ENCODE results near the gene PARVB. TPM values are rescaled to one million over a fixed set of nuclear protein-coding genes. Genes with fewer than 3 reads are reported as not detected.

Gene PARVB
- polyA plus RNA-seq, 1 experiment, result 65.8 TPM

DNA sequence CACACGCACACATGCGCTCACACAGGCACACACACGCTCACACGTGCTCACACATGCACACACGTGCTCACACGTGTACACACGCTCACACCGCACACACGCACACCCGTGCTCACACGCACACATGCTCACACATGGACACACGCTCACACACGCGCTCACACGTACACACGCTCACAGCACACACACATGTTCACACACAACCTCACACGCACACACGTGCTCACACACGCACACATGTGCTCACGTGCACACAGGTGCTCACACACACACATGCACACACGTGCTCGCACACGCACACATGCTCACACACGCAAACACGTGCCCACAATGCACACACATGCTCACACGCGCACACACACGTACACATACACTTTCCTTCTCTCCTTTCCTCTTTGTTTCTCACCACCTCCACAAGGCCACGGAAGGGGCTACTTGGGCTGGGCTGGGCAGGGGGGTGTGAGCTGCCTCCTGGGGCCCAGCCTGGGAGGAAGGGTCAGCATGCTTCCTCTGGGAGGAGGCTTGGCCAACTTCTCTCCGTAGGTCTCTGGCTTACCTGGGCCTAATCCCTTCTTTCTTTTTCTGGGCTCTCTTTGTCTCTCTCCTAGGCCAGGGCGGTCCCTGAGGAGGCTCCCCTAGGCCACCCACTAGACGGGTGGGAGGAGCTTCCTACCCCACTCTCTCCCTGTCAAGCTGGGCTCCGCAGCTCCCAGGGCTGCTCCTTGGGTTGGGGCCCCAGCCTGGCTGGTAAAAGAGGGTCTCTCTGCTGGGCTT, 122.2 kb downstream of the PARVB start:
- TF ChIP-seq CTCF (IDR thresholded peaks at IDR 0.05; ENCODE audit: insufficient read depth, low read depth, low read length), result no peak
- no peak for DNase-seq (ENCODE audit: low read depth)
- ChIA-PET POLR2A (no interaction called here), CTCF (no interaction called here)
- no peak overlapping the region for H3K4me3 ChIP-seq (ENCODE audit: low read depth, low read length)
- H3K36me3 ChIP-seq (ENCODE audit: control insufficient read depth, insufficient read depth, low read length), result no peaks in the 10 kb centered on the region
- no peaks in the 10 kb centered on the region for H3K27me3 ChIP-seq (ENCODE audit: control insufficient read depth, insufficient read depth, low read length)

DNA sequence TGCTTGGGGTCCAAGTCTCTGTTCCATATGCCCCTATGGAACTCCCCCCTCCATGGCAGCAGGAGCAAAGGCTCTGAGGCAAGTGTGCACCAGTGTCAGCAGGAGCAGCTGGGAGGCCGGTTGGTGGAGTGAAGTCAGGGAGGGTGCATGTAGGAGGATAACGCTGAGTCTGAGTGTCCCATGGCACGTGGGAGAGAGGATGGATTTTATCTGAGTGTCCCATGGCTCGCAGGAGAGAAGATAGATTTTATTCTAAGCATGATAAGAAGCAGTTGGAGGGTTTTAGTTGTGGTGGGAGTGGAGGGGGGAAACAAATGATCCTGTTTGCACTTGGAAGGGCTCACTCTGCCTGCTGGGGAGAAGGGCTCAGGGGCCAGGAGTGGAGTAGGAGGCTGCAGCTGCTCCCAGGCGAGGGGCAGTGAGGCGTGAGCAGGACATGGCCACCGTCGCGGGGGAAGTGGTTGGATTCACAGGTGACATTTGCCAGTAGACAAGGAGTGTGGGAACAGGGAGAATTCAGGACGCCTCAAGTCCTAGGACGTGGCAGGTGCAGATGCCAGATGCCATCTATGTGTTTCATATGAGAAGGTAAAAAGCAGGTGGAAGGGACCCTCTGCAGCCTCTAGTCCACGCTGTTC, 123.0 kb downstream of the PARVB start:
- DNase-seq (ENCODE audit: low read depth), result no peak
- Histone ChIP-seq H3K36me3 (ENCODE audit: control insufficient read depth, insufficient read depth, low read length) (no peaks in the 10 kb centered on the region), H3K27me3 (ENCODE audit: control insufficient read depth, insufficient read depth, low read length) (no peaks in the 10 kb centered on the region), H3K4me3 (ENCODE audit: low read depth, low read length) (no peak overlapping the region)
- no peak for TF ChIP-seq CTCF (IDR thresholded peaks at IDR 0.05; ENCODE audit: insufficient read depth, low read depth, low read length)
- POLR2A ChIA-PET, result no interaction called here
- CTCF ChIA-PET, result interaction anchor here (0.6 kb wide), 1 partner anchor 538 kb away, joined by 3 read pairs; no protein-coding TSS in a partner anchor

DNA sequence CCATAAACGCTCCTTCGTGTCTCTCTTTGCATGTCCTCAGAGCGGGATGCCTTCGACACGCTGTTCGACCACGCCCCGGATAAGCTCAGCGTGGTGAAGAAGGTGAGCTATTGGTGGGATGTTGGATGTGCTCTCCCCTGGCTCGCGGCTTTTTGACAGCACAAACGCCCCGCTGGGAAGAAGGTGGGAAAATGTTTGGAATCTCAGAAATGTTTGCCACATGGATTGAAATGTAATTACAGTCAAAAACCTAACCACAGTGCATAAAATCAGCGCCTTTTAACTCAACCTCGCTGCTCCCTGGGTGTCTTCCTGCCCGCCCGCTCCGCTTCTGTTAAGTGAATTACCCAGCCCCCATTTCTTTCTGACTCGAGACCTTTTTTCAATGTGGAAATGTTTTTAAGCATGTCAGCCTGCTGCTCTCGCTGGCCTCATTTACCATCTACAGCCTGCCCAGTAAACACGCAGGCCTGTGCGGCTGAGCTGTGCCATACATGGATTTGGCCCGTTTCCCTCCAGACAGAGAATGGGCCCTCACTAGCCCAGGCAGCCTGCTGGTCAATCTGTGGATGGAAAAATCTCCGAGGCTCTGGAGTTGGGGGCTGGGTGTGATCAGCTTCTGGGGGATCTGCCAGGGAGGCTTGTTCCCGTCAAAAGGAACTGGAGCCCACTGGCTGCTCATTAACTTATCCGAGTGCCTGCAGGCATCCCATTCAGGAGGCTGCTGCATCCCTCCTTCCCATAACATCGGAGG, 123.9 kb downstream of the PARVB start:
- TF ChIP-seq CTCF (IDR thresholded peaks at IDR 0.05; ENCODE audit: insufficient read depth, low read depth, low read length), result no peak
- ChIA-PET POLR2A (no interaction called here), CTCF (no interaction called here)
- Histone ChIP-seq H3K4me3 (ENCODE audit: low read depth, low read length) (no peak overlapping the region), H3K27me3 (ENCODE audit: control insufficient read depth, insufficient read depth, low read length) (no peaks in the 10 kb centered on the region), H3K36me3 (ENCODE audit: control insufficient read depth, insufficient read depth, low read length) (no peaks in the 10 kb centered on the region)
- DNase-seq (ENCODE audit: low read depth), result no peak

- no peaks in the 10 kb centered on the region for H3K27me3 ChIP-seq (ENCODE audit: control insufficient read depth, insufficient read depth, low read length)
- ChIA-PET POLR2A (no interaction called here), CTCF (interaction anchor here (1.4 kb wide), 1 partner anchor 9 kb away, joined by 4 read pairs; no protein-coding TSS in a partner anchor)
- peaks cover 4% of the 10 kb centered on the region for H3K36me3 ChIP-seq (ENCODE audit: control insufficient read depth, insufficient read depth, low read length)
- peak; percentile 34 for DNase-seq (ENCODE audit: low read depth)
- H3K4me3 ChIP-seq (ENCODE audit: low read depth, low read length), result no peak overlapping the region
- no peak for TF ChIP-seq CTCF (IDR thresholded peaks at IDR 0.05; ENCODE audit: insufficient read depth, low read depth, low read length)
Observed at GRCh38 chr22:44151676-44152075, 127.6 kb downstream of the PARVB start.

DNA sequence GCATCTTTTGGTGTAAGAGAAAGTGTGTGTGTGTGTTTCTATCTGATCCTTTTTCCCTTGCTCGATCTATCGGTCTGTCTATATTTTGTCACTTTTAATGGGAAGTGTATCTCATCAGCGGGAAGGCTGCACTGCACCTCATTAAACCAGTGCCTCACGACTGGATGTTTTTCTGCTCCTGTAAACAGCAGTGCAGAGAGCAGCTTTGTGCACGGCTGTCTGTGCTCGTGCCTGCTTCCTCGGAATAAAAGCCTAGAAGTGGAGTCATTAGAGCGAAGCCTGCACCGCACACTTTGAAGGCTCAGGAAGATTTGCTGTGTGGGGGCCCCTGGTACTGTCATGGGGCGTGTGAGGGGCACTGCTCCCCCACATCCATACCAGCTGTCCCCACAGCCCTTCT, 129.6 kb downstream of the PARVB start:
- Histone ChIP-seq H3K36me3 (ENCODE audit: control insufficient read depth, insufficient read depth, low read length) (peaks cover 5% of the 10 kb centered on the region), H3K27me3 (ENCODE audit: control insufficient read depth, insufficient read depth, low read length) (no peaks in the 10 kb centered on the region), H3K4me3 (ENCODE audit: low read depth, low read length) (no peak overlapping the region)
- DNase-seq (ENCODE audit: low read depth), result no peak
- POLR2A ChIA-PET, result no interaction called here
- CTCF ChIA-PET, result no interaction called here
- TF ChIP-seq CTCF (IDR thresholded peaks at IDR 0.05; ENCODE audit: insufficient read depth, low read depth, low read length), result no peak

Measured in BJ (cell line).